Omental fat pad (tissue), 4 donors: ENCODE results near the gene CYB561D2. TPM values are rescaled to one million over a fixed set of nuclear protein-coding genes. Genes with fewer than 3 reads are reported as not detected.

ENCODE experiments used
- ATAC-seq: fragments of 150-250 bp; one replicate; pipeline ENCODE4 v1.9.1; 2016; ENCODE audit warnings: mild to moderate bottlenecking, moderate library complexity; ENCODE audit not compliant: low FRiP score
- DNase-seq: peaks from one replicate; pipeline ENCODE4 v3.0.0-alpha.2; 2019; ENCODE audit warnings: low spot score
- CTCF ChIP-seq, 3 donors: fragments of 450-650 bp; IDR thresholded peaks; one replicate each; pipeline ENCODE4 v1.5.1; 2016 to 2017; ENCODE audit warnings: antibody characterized with exemption in 3 of 3, mild to moderate bottlenecking in 3 of 3, moderate library complexity in 2 of 3
- total RNA-seq, 4 donors: library from RNA; depleted of rRNA; stranded (reverse); fragments of >200 nt; gene quantifications; one replicate each; pipeline ENCODE4 v1.1.0, GENCODE V29; 2016

The CYB561D2 gene
- total RNA-seq, 4 donors from 2014 or later: 26.4 to 33.7 (median 30.2) TPM

GRCh38 chr3:50337175-50337861 lies 13.3 kb upstream of the CYB561D2 start:
- peak; percentile 94 for DNase-seq
- ATAC-seq: peak; percentile 90
- no peak for TF ChIP-seq CTCF (IDR thresholded peaks at IDR 0.05)

- ATAC-seq (no peak), DNase-seq (no peak)
- no peak for TF ChIP-seq CTCF (IDR thresholded peaks at IDR 0.05)
Measured at GRCh38 chr3:50338965-50339364, 11.7 kb upstream of the CYB561D2 start.

GRCh38 chr3:50339485-50340146 lies 11.0 kb upstream of the CYB561D2 start:
- no peak for TF ChIP-seq CTCF (IDR thresholded peaks at IDR 0.05)
- DNase-seq (no peak), ATAC-seq (no peak)

- no peak for DNase-seq
- no peak for ATAC-seq
- TF ChIP-seq CTCF (IDR thresholded peaks at IDR 0.05): no peak
Measured at GRCh38 chr3:50340147-50340447, 10.6 kb upstream of the CYB561D2 start.

- DNase-seq (no peak), ATAC-seq (peak; percentile 21)
- no peak for TF ChIP-seq CTCF (IDR thresholded peaks at IDR 0.05)
Measured at GRCh38 chr3:50340448-50341329, 10.0 kb upstream of the CYB561D2 start, which contains the start of gene RASSF1. Gene RASSF1 (minus strand): TSS chr3:50340836. CDS start chr3:50340805, 31 bp downstream.

- no peak for TF ChIP-seq CTCF (IDR thresholded peaks at IDR 0.05)
- no peak for DNase-seq
- no peak for ATAC-seq
Measured at GRCh38 chr3:50341537-50341936, 9.1 kb upstream of the CYB561D2 start.
